Neural crest cell (in vitro differentiated cells): ENCODE results near the gene RALGPS1. TPM values are rescaled to one million over a fixed set of nuclear protein-coding genes. Genes with fewer than 3 reads are reported as not detected.

ENCODE experiments used
- DNase-seq: peaks from one replicate; pipeline ENCODE4 v3.0.0; 2021; ENCODE audit warnings: low read depth, mixed read lengths, low spot score
- H3K27ac Mint-ChIP-seq: one replicate; pipeline ENCODE4 v1.8.0; 2021; ENCODE audit warnings: mild to moderate bottlenecking, mixed read lengths; ENCODE audit not compliant: unreplicated experiment
- H3K27me3 Mint-ChIP-seq: 2 replicates; pipeline ENCODE4 v1.8.0; 2021; ENCODE audit warnings: low read depth, mild to moderate bottlenecking, mixed read lengths
- H3K36me3 Mint-ChIP-seq: 2 replicates; pipeline ENCODE4 v1.8.0; 2021; ENCODE audit warnings: low read depth, mild to moderate bottlenecking, mixed read lengths
- H3K4me1 Mint-ChIP-seq: 2 replicates; pipeline ENCODE4 v1.8.0; 2021; ENCODE audit warnings: mixed read lengths
- H3K4me3 Mint-ChIP-seq: one replicate; pipeline ENCODE4 v1.8.0; 2021; ENCODE audit warnings: mild to moderate bottlenecking, mixed read lengths
- H3K9me3 Mint-ChIP-seq: 2 replicates; pipeline ENCODE4 v1.8.0; 2021; ENCODE audit warnings: mixed read lengths
- CTCF ChIP-seq: fragments of 200-600 bp; sonication (generic); conservative IDR thresholded peaks from 2 replicates; pipeline ENCODE4 v1.5.0; 2021; ENCODE audit warnings: antibody characterized with exemption, mild to moderate bottlenecking
- total RNA-seq: library from RNA; stranded (reverse); gene quantifications from 2 replicates; pipeline ENCODE4 v1.2.1, GENCODE V29; 2021

RALGPS1 gene
- total RNA-seq, 1 donor from 2014 or later: 11.7 TPM

DNA sequence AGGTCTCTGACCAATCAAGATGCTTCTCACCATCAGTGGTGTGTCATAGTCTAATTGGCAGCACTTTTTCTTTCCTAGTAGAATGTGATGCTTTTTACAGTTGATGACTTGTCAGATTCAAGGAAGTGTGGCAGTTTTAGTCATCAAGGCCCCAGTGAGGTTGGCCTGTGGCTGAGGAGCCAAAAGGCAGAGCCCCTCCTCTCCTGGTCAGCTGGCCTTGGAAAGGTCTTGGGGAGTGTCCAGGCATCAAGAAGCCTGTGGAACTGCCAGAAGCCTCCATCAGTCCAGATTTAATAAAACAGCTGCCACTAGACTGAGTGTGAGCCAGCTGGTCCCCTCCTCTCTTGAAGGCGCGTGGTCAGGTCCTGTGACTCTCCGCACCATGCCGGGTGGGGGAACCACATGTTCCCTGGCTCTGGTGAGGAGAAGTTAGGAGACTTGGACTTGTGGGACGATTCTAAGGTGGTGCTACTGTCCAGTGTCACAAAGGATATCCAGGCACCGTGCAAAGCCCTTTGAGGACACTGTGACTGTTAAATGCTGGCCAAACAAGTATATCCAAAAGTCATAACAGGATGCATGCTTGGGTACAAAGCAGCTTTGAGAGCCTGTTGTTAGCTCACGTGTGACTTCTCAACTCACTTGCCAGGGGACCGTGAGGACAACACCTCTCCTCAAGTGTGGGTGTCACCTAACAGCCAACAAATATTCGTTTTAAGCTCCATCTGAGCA, 213.9 kb downstream of the RALGPS1 start:
- no peaks in the 10 kb centered on the region for H3K36me3 Mint-ChIP-seq
- no peak overlapping the region for H3K4me3 Mint-ChIP-seq
- no peak for DNase-seq
- no peak overlapping the region for H3K27ac Mint-ChIP-seq
- no peaks in the 10 kb centered on the region for H3K9me3 Mint-ChIP-seq
- H3K4me1 Mint-ChIP-seq: peaks cover 33% of the 10 kb centered on the region
- peaks cover 3% of the 10 kb centered on the region for H3K27me3 Mint-ChIP-seq
- TF ChIP-seq CTCF: no peak

- TF ChIP-seq CTCF: no peak
- no peaks in the 10 kb centered on the region for H3K36me3 Mint-ChIP-seq
- no peak overlapping the region for H3K4me3 Mint-ChIP-seq
- no peak overlapping the region for H3K27ac Mint-ChIP-seq
- H3K9me3 Mint-ChIP-seq: no peaks in the 10 kb centered on the region
- no peak for DNase-seq
- peaks cover 3% of the 10 kb centered on the region for H3K27me3 Mint-ChIP-seq
- H3K4me1 Mint-ChIP-seq: peaks cover 40% of the 10 kb centered on the region
Observed at GRCh38 chr9:127129073-127129717, 214.6 kb downstream of the RALGPS1 start.

DNA sequence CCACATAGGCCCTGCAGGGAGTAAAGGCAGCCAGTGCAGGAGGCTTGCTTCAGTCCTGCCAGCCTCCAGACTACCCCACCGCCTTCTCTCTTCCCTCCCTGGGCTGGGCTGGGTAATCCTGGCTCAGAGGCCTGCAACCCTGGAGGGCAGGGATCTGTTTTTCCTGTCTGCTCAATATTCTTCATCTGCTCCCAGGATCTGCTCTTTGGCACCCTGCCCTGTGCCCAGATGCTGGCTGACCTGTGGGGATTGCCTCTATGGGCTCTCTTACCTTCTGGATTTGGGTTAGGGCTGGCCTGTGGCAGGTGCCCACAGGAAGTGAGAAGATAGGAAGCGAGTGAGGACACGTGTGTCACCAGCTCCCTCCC, 215.1 kb downstream of the RALGPS1 start:
- H3K4me1 Mint-ChIP-seq: peaks cover 44% of the 10 kb centered on the region
- H3K27ac Mint-ChIP-seq: no peak overlapping the region
- no peaks in the 10 kb centered on the region for H3K9me3 Mint-ChIP-seq
- no peak overlapping the region for H3K4me3 Mint-ChIP-seq
- no peak for DNase-seq
- no peaks in the 10 kb centered on the region for H3K36me3 Mint-ChIP-seq
- peaks cover 3% of the 10 kb centered on the region for H3K27me3 Mint-ChIP-seq
- no peak for TF ChIP-seq CTCF

DNA sequence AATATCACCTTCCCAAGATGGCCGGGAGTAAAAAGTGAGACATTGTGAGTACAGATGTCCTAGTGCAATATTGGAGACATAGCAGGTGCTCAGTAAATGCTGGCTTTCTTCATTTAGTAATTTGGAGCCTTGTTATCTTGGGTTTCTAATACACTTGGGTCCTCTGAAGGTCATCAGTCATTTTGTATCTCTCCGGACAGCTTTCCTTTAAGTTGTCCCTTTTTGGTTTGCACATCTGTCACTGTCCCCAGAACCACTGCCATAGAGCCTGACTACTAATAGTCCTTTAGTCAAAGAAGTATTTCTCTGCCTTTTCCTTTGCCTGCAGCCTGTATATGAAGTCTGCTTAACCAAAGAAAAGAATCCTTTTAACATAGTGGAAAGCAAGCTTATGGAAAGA, 215.7 kb downstream of the RALGPS1 start:
- no peaks in the 10 kb centered on the region for H3K9me3 Mint-ChIP-seq
- peaks cover under 1% of the 10 kb centered on the region for H3K27me3 Mint-ChIP-seq
- H3K36me3 Mint-ChIP-seq: no peaks in the 10 kb centered on the region
- no peak for TF ChIP-seq CTCF
- no peak overlapping the region for H3K27ac Mint-ChIP-seq
- no peak overlapping the region for H3K4me3 Mint-ChIP-seq
- DNase-seq: no peak
- H3K4me1 Mint-ChIP-seq: peaks cover 44% of the 10 kb centered on the region

DNA sequence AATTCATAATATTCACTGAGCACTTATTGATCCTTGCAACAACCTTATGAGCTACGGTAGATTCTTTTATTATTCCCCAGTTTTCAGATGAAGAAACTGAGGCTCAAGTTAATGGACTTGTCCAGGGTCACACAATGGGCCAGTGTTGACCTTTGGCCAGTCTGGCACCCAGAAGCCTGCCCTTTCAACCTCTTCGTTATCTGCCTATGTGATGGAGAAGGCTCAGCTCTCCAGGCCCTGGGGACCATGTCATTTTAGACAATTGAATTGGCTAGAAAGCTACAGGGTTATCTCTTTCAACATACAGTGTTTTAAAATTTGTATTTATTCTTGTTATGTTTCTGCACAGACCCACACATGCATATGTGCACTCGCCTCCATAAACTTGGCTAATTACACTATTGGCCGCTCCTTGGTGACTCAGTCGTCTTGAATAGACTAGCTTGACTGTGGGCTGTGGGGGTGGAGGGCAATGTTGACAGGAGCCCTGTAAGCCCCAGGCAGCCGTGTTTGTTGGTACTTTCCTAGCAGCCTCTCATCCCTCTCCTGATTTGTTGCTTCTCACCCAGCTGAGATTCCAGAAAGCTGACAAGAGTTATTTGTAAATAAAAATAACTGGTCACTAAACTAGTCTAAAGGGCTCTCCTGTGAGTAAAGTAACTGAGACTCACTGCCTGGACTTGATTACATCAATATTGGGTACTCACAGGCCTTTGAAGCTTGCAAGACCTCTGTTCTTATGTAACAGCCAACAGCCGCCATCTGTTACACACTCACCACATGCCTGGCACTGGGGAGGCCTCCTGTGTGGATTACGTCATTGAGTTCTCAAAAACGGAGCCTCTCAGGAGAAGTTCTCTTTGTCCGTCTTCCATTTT, 216.3 kb downstream of the RALGPS1 start:
- no peak for DNase-seq
- Mint-ChIP-seq H3K27ac (no peak overlapping the region), H3K4me3 (no peak overlapping the region), H3K9me3 (no peaks in the 10 kb centered on the region), H3K36me3 (no peaks in the 10 kb centered on the region), H3K27me3 (no peaks in the 10 kb centered on the region), H3K4me1 (peaks cover 48% of the 10 kb centered on the region)
- no peak for TF ChIP-seq CTCF
